Measurements from ENCODE around the gene OBSCN.

OBSCN gene

DNA sequence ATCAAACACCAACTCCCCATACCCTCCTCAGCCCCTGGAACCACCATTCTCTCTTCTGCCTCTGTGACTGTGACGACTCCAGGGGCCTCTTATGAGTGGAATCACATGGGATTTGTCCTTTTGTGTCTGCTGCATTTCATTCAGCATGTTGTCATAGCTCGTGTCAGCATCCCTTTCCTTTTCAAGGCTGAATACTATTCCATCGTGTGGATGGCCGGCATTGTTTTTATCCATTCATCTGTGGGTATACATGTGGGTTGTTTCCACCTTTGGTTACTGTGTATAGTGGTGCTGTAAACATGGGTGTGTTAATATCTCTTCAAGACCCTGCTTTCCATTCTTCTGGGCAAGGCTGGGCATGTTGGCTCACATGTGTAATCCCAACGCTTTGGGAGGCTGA lies 17.1 kb upstream of the OBSCN start:
- no peak for DNase-seq

DNA sequence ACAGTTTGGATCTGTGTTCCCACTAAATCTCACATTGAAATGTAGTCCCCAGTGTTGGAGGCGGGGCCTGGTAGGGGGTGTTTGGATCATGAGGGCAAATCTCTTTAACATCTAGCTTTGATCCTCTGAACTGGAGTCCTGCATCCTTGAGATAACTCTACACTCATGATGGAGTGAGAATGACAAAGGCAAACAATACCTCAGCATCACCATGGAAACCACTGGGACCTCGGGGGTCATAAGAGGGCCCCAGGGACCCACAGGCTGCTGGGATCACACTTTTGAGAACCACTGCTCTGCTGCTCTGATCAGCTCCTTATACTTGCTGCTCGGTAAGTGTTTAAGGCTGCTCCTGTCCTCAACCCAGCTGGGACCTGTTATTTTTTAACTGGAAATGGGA lies 13.4 kb upstream of the OBSCN start:
- DNase-seq, result no peak

DNA sequence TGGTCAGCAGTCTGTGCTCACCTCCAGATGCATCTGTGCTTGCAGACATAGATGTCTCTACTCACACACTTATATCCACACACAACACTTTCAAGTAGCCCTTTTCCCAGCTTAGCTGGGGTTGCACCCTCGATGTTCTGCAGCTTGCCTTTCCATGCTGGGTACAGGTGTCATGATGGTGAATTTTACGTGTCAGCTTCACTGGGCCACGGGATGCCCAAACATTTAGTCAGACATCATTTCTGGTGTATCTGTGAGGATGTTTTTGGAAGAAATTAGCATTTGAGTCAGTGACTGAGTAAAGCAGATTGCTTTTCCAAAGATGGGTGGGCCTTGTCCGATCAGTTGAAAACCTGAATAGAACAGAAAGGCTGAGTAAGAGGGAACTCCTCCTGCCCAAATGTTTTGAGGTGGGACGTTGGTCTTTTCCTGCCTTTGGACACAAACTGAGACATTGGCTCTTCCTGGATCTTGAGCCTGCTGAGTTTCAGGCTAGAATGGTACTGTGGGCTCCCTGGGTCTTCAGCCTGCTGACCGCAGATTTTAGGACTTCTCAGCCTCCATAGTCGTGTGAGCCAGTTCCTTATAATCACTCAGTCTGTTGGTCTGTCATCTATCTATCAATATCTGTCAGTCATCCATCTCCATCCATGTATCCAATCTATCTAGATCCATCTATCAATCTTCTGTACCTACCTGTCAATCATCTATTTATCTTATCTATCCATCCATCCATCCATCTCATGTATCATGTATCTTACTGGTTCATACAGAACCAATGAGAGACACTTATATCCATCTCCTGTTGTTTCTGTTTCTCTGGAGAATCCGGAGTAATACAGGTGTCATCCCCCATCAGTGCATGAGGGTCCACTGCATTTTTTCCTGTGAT lies 12.7 kb upstream of the OBSCN start:
- no peak for DNase-seq

DNA sequence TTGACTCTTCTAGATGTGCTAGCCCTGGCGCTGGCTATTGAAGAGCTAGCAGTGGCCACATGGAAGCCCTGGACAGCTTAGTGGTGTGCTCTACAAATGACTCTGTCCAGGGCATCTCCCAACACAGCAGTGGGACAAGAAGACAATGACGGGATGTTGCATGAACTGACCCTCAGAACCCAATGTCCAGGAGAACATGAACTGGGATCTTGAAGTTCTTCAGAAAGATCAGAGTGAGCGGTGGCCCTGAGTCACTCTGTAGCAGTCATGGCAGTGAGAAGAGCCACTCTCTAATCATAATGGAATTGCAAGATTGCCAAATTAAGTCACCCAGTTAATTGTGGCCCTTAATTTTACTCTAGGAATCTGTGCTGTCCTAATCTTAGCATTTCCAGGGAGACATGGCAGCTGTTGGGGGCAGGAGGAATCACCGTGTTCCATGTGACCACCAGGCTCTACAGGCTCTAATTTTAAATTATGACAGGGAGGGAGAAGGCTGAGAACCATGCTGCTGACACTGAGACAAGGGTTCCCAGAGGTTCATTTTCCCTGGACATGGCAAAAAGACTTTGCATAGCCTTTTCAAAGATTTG lies 10.2 kb upstream of the OBSCN start:
- no peak for DNase-seq

DNA sequence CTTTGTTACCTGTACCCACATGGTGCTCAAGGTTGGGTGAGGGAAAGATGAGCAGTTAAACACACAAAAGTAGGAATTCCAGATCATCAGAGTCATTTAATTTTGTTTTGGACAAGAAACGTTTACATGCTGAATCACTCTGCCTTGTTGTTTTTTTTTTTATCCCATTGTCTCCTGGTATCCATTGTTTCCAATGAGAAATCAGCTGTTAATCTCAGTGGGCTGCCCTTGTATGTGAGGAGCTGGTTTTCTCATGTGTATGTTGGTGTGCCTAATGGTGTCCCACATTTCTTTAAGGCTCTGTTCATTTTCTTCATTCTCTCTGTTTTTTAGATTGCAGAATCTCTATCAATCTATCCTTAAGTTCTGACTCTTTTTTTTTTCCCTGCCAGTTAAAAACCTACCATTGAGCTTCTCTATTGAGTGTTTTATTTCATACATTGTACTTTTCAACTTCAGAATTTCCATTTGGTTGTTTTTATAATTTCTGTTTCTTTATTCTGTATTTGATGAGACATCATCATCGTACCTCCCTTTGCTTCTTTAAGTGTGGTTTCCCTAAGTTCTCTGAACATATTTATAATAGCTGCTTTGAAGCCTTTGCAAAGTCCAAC lies 8.8 kb upstream of the OBSCN start:
- no peak for DNase-seq

DNA sequence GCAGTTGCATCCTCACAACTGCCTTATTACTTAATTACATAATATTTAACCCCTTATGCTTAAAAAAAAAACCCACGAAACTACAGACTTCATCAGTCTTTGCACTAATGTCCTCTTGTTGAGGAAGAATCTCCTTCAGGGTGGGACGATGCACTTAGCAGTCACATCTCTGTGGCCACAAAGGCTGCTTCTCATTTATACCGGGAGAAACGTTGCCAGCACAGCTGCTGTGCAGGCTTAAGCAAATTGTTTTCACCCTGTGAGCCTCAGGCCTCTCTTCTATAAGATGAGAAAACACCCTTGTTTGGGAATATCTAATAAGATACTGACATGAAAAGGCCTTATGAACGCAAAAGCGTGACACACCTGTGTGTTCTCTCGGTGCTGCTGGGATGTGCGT lies 2.9 kb upstream of the OBSCN start:
- no peak for DNase-seq

DNA sequence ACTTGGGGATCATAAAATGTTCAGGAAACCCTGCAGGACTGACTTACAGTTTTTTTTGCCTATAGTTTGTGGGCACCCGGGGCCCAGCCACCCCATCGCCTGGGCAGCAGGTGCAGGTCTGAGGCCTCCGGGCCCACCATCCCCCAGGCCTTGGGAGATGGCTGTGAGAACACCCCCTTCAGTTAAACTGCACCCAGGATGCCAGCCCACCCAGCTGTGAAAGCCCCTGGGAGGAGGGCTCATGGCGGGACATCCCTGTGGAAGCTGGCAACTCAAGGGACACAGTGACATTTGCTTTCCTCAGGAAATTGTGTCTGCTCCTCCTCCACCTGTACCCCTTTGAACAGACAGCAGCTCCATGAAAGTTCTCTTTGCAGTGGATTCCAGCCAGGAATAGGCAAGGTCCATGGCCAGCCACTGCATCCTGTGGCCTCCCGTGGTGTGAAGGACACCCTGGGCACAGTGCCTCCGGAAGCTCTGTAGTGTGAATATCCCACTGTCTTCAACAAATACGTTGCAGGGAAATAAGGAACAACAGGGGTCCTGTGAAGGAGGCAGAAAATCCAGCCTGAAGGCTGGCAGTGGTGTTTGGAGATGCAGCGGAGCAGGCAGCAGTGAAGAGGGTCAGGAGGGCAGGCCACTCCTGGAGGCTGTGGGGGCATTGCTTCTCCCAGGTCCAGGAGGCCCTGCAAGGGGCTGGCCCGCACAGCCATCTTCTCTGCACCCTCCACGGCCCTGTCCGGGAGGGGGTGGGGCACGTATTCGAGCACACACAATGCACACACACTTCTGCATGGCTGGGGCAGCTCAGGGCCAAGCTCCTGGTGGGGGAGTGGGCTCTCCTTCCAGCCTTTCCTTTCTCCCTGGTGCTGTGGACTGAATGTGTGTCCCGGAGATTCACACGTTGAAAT lies 2.1 kb upstream of the OBSCN start:
- peak; percentile 21 for DNase-seq

DNA sequence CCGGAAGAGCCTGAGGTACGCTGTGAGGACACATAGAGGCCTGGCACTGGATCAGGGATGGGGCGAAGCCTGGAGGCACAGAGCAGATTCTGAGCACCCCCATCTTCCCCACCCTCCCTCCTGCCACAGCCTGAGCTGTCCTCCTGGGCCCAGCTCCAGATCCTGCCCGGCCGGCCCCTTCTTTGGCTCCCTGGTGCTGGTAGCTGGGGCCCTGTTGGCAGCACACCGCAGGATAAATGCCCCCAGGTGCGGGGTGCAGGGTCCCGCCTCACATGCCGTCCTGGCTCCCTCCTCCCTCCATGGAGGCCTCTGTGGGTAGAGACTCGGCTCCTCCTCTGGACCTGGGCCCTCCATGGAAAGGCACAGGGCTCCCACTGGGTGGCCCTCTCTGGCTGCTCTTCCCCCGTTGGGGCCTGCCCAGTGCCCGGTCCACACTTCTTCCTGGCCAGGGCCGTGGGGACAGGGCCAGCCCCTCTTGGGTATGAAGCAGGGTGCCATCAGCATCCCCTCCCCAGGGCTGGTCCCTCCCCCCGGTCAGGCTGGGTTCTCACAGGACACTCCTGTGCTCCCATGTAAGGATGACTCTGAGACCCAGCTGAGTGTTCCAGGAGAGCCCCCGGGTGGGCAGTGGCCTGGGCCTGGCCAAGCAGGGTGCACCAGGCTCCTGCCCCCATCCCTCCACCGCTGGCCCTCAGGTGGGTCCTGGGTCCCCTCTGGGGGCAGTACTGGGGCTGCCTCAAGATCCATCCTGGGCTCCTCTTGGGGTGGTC lies 1.1 kb upstream of the OBSCN start:
- no peak for DNase-seq

DNA sequence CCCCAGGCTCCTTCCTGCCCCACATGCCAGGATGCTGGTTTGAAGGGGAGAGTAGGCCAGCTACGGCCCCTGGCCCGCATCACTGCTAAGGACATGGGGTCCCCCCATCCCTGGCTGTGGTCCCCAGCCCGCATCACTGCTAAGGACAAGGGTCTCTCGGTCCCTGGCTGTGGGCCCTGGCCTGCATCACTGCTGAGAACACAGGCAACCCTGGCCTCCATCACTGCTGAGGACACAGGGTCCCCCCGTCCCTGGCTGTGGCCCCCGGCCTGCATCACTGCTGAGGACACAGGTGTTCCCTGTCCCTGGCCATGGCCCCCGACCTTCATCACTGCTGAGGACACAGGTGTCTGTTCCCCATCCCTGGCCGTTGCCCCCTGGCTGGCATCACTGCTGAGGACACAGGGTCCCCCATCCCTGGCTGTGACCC lies 448 bp upstream of the OBSCN start:
- no peak for DNase-seq

DNA sequence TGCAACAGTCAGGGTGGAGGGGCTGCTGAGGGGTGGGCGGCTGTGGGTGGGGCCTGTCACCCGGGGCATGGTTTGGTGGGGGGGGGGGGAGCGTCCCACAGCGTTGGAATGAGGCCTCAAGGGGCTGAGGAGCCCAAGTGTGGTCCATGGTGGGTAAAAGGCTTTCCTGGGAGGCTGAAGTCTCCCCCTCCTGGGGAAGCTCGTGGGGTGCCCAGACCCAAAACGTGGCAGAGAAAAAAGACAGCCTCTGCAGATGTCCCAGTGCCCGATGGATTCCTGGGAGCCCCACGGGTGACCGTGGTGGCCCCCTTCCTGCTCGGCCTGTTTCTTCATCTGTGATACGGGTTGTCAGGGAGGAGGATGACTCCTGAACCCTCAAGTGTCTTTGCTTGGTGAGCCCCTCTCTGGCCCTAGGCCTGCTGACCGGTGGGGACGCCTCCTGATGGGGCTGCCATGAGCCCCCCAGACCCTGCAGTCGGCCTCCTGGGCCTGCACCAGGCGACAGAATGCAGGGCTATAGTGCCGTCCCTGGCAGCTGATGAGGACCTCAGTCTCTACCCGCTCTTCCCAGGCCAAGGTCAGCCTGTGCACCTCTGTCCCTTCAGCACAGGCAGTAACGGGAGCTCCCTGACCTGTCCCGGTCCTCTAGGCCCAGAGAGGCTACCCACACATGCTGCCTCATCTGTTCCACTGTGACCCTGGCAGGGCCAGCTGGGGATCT lies 1.1 kb downstream of the OBSCN start:
- no peak for DNase-seq

DNA sequence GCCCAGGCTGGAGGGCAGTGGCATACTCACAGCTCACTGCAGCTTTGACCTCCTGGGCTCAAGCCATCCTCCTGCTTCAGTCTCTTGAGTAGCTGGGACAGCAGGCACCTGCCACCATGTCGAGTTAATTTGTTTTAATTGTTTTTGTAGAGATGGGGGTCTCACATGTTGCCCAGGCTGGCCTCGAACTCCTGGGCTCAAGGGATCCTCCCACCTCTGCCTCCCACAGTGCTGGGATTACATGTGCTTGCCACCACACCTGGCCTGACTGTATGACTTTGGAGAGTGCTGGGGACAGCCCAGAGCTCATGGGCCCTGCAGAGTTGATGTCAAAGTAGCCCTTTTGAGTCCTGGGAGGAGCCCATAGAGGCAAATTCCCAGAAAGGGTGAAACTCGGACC lies 1.8 kb downstream of the OBSCN start:
- no peak for DNase-seq

DNA sequence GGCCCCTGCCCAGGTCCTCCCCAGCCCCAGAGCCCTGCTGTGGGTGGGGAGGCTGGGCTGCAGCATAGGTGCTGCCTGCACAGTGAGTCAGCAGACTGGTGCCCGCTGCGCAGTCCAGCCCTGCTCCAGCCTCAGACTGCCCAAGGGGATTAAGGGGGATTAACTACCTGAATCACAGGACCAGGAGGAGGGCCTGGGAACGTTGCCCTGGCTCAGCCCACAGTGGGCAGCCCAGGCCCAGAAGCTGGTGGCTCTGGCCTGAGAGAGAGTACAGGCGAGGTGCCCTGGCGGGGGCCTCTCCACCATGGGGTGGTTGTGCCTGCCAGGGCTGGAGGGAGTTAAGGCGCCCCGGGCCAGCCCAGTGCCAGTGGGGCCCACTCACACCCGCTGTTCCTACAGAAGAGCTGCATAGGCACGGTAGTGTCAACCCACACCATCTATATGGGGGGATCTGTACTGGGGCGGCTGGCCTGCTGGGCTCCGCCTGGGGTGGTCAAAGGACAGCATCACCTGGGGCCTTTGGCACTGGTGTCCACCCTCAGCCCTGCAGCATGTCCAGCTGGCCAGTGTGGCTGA lies 2.3 kb downstream of the OBSCN start:
- DNase-seq, result peak; percentile 63

DNA sequence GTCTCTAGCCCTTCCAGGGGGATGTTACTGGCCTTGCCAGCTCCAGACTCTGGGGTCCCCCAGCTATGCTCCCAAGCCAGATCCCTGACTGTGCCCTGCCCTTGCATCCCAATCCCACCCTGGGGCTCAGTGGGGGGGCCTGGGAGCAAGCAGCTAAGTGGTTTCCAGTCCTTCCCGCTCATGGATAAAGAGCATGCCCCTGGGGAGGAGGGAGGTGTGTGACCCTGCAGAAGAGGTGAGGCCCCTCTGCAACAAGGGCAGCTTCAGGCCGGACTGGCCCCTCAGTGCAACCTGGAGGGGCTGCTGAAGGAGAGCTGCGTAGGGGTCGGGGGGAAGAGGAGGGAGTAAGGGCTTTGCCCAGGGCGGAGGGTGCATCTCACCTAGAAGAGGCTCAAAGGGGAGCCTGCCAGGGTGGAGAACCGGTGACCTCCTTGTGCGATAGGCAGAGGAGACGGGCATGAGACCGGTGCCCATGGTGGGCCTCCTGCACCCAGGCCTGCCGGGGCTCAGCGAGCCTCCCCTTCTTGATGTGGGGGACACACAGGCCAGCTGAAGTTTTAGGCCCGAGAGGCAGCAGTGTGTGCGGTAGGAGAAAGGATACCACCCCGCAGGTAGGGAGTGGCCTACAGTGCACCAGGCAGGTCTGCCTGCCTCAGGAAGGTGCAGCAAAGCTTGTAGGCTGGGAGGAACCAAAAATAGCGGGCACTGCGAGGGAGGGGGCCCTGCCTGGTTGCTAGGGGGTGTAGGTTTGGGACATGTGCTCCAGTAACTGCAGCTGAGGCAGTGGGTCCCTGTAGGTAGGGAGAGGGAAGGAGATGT lies 3.1 kb downstream of the OBSCN start:
- no peak for DNase-seq

DNA sequence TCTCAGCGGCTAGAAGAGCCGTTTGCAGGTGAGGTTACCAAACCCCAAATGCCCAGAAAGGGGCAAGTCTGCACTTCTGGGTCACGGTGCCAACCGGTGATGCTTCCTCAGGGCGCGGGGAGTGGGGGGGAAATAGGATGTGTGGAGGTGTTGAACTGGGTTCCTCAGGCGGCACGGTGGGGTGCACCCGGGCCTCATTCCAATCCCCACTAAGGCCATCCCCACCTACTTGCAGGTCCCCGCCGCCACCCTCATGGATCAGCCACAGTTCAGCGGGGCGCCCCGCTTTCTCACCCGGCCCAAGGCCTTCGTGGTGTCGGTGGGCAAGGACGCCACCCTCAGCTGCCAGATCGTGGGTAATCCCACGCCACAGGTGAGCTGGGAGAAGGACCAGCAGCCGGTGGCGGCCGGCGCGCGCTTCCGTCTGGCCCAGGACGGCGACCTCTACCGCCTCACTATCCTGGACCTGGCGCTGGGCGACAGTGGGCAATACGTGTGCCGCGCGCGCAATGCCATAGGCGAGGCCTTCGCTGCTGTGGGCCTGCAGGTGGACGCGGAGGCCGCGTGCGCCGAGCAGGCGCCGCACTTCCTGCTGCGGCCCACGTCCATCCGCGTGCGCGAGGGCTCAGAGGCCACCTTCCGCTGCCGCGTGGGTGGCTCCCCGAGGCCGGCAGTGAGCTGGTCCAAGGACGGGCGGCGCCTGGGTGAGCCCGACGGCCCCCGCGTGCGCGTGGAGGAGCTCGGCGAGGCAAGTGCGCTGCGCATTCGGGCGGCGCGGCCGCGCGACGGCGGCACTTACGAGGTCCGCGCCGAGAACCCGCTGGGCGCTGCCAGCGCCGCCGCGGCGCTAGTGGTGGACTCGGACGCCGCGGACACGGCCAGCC lies 3.9 kb downstream of the OBSCN start:
- DNase-seq, result no peak

DNA sequence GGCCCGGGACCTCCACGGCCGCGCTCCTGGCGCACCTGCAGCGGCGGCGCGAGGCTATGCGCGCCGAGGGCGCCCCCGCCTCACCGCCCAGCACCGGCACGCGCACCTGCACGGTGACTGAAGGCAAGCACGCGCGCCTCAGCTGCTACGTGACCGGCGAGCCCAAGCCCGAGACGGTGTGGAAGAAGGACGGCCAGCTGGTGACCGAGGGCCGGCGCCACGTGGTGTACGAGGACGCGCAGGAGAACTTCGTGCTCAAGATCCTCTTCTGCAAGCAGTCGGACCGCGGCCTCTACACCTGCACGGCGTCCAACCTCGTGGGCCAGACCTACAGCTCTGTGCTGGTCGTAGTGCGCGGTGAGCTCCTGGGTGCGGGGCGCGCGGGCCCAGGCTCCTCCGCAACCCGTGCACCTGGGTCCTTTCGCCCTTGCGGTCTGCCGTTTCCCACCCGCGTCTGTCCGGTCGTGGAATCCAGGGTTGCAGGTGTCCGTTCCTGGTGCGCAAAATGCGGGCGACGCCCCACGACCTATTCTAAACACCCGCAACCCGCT lies 4.6 kb downstream of the OBSCN start:
- DNase-seq, result no peak

DNA sequence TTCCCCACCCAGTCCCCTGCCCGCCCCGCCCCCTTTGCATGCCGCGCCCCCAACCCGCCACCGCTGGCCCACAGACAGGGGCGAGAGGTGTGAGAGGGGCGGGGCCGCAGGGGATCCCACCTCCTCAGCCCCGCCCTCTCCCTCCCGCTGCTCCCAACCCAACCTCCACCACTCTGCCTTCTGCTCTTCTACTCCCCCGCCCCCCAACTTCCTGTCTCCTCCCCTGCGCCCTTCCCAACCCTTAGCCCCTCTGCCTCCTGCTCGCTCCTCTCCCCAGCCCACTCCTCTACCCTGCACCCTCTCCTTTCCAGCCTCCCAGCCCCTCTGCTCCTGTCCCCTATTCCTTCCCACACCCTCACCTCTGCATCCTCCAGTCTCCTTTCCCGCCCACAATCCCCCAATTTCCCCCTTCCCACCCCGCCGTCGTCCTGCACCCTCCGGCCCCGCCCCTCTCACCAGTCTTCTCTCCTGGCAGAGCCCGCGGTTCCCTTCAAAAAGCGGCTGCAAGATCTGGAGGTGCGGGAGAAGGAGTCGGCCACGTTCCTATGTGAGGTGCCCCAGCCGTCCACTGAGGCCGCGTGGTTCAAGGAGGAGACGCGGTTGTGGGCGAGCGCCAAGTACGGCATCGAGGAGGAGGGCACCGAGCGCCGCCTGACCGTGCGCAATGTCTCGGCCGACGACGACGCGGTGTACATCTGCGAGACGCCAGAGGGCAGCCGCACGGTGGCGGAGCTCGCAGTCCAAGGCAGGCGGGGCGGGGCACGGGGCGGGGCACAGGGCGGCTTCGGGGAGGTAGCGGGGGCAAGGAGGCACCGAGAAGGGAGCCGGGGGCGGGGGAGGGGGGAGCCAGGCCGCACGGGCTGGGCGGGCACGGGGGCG lies 5.4 kb downstream of the OBSCN start:
- peak; percentile 93 for DNase-seq

DNA sequence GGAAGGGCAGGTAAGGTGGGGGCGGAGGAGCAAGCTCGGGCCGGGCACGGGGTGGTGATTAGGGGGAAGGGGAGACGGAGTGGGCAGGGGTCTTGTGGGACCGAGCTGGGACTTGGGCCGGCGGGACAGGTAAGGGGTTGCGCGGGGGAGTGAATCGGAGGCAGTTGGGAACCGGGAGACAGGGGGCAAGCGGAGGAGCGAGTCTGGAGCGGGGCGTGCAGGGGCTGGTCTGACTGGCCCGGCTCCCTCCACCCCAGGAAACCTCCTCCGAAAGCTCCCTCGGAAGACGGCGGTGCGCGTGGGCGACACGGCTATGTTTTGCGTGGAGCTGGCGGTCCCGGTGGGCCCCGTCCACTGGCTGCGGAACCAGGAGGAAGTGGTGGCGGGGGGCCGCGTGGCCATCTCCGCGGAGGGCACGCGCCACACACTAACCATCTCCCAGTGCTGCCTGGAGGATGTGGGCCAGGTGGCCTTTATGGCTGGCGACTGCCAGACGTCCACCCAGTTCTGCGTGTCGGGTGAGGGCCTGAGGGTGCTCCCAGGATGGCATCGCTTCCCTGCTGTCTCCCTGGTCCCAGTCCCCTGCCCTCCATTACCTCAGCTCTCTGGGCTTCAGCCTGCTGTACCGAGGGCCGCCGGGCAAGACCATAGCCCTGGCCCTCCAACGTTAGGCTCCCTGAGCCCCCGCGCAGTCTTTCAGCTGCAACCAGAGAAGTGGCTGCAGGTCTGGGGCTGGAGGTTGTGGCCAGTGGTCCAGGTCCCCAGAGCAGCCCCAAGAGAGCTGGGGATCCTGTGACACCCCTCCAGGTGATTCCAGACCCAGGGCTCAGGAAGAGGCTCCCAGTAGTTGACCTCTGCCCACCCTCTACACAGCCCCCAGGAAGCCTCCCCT lies 6.3 kb downstream of the OBSCN start:
- no peak for DNase-seq
